Neural progenitor cell (in vitro differentiated cells): ENCODE results near the gene SP1. TPM values are rescaled to one million over a fixed set of nuclear protein-coding genes. Genes with fewer than 3 reads are reported as not detected.
A peak's percentile ranks its signal among the peaks of the same experiment; 100 is the strongest.

Experiments
- DNase-seq: peaks from one replicate; pipeline ENCODE4 v3.0.0-alpha.2; 2016; ENCODE audit warnings: low spot score
- H2AFZ ChIP-seq: fragments of 200-600 bp; sonication (generic); replicated peaks from 2 replicates; pipeline ENCODE4 v1.6.1; 2016; ENCODE audit warnings: antibody characterized with exemption
- H3F3A ChIP-seq: fragments of 200-600 bp; sonication (generic); 2 replicates; pipeline ENCODE4 v1.6.1; 2016; ENCODE audit warnings: antibody characterized with exemption, low read depth
- H3K27ac ChIP-seq: fragments of 200-600 bp; sonication (generic); 2 replicates; pipeline ENCODE4 v1.5.1; 2016; ENCODE audit warnings: mild to moderate bottlenecking
- H3K27me3 ChIP-seq: fragments of 200-600 bp; sonication (generic); 2 replicates; pipeline ENCODE4 v1.6.1; 2016; ENCODE audit warnings: mild to moderate bottlenecking, moderate library complexity
- H3K36me3 ChIP-seq: fragments of 200-600 bp; sonication (generic); 2 replicates; pipeline ENCODE4 v1.5.1; 2016
- H3K4me1 ChIP-seq: fragments of 200-600 bp; sonication (generic); 2 replicates; pipeline ENCODE4 v1.6.1; 2016; ENCODE audit warnings: mixed run types
- H3K4me2 ChIP-seq: fragments of 200-600 bp; sonication (generic); 2 replicates; pipeline ENCODE4 v1.6.1; 2016
- H3K4me3 ChIP-seq: fragments of 200-600 bp; sonication (generic); 2 replicates; pipeline ENCODE4 v1.5.1; 2016
- H3K79me2 ChIP-seq: fragments of 200-600 bp; sonication (generic); 2 replicates; pipeline ENCODE4 v1.6.1; 2016; ENCODE audit warnings: low read depth
- H3K9ac ChIP-seq: fragments of 200-600 bp; sonication (generic); 2 replicates; pipeline ENCODE4 v1.6.1; 2016
- H3K9me3 ChIP-seq: fragments of 200-600 bp; sonication (generic); 2 replicates; pipeline ENCODE4 v1.5.1; 2016; ENCODE audit warnings: low read depth
- H4K20me1 ChIP-seq: fragments of 200-600 bp; sonication (generic); 2 replicates; pipeline ENCODE4 v1.6.1; 2016; ENCODE audit warnings: low read depth
- H3K27ac Mint-ChIP-seq: 3 replicates; pipeline ENCODE4 v1.8.0; 2021; ENCODE audit warnings: mixed read lengths
- H3K27me3 Mint-ChIP-seq: 2 replicates; pipeline ENCODE4 v1.8.0; 2022; ENCODE audit warnings: low read depth, mild to moderate bottlenecking, inconsistent platforms, moderate library complexity, mixed read lengths; ENCODE audit not compliant: insufficient read depth
- H3K36me3 Mint-ChIP-seq: 3 replicates; pipeline ENCODE4 v1.8.0; 2021; ENCODE audit warnings: mixed read lengths
- H3K4me1 Mint-ChIP-seq: 3 replicates; pipeline ENCODE4 v1.8.0; 2021; ENCODE audit warnings: mixed read lengths
- H3K4me3 Mint-ChIP-seq: 3 replicates; pipeline ENCODE4 v1.8.0; 2021; ENCODE audit warnings: mild to moderate bottlenecking, moderate library complexity, mixed read lengths
- H3K9me3 Mint-ChIP-seq: 3 replicates; pipeline ENCODE4 v1.8.0; 2020; ENCODE audit warnings: mixed read lengths
- CTCF ChIP-seq: fragments of 200-600 bp; sonication (generic); IDR thresholded peaks from 2 replicates; pipeline ENCODE4 v1.5.1; 2017; ENCODE audit warnings: antibody characterized with exemption, mild to moderate bottlenecking
- EZH2 ChIP-seq: fragments of 200-600 bp; sonication (generic); IDR thresholded peaks from 2 replicates; pipeline ENCODE4 v1.6.1; 2017; ENCODE audit warnings: antibody characterized with exemption, mild to moderate bottlenecking, moderate library complexity
- EZH2phosphoT487 ChIP-seq: fragments of 200-600 bp; sonication (generic); IDR thresholded peaks from 2 replicates; pipeline ENCODE4 v1.6.1; 2017; ENCODE audit warnings: antibody characterized with exemption
- total RNA-seq: library from RNA; depleted of rRNA; stranded (reverse); fragments of >200 nt; gene quantifications from 2 replicates; pipeline ENCODE4 v1.2.3, GENCODE V29; 2015; ENCODE audit warnings: low replicate concordance

SP1 gene
- total RNA-seq, 1 donor from 2014 or later: 67.8 TPM

GRCh38 chr12:53333289-53333688 lies 46.7 kb upstream of the SP1 start:
- no peak overlapping the region for H3K4me3 ChIP-seq
- no peak overlapping the region for H3K4me2 ChIP-seq
- H4K20me1 ChIP-seq: no peaks in the 10 kb centered on the region
- peaks cover 32% of the 10 kb centered on the region for H3K4me1 ChIP-seq
- H3K36me3 ChIP-seq: no peaks in the 10 kb centered on the region
- no peak overlapping the region for H3K9ac ChIP-seq
- no peak for TF ChIP-seq EZH2phosphoT487
- no peak for TF ChIP-seq EZH2
- TF ChIP-seq CTCF: no peak
- no peaks in the 10 kb centered on the region for H3K79me2 ChIP-seq
- peaks cover 4% of the 10 kb centered on the region for H3K27me3 Mint-ChIP-seq
- no peak overlapping the region for H3K4me3 Mint-ChIP-seq
- no peak overlapping the region for H3K27ac ChIP-seq
- H3K9me3 ChIP-seq: no peaks in the 10 kb centered on the region
- no peaks in the 10 kb centered on the region for H3K36me3 Mint-ChIP-seq
- H2AFZ ChIP-seq: no peak overlapping the region
- H3K4me1 Mint-ChIP-seq: peaks cover 39% of the 10 kb centered on the region
- DNase-seq: no peak
- no peaks in the 10 kb centered on the region for H3K9me3 Mint-ChIP-seq
- no peak overlapping the region for H3K27ac Mint-ChIP-seq
- H3K27me3 ChIP-seq: peaks cover 4% of the 10 kb centered on the region
- peaks cover 2% of the 10 kb centered on the region for H3F3A ChIP-seq

- Histone ChIP-seq H3K9ac (no peak overlapping the region), H3K27ac (no peak overlapping the region), H3F3A (peaks cover 2% of the 10 kb centered on the region), H3K4me2 (no peak overlapping the region), H3K9me3 (no peaks in the 10 kb centered on the region), H2AFZ (no peak overlapping the region), H3K79me2 (no peaks in the 10 kb centered on the region), H4K20me1 (no peaks in the 10 kb centered on the region), H3K4me1 (peaks cover 36% of the 10 kb centered on the region), H3K36me3 (no peaks in the 10 kb centered on the region), H3K4me3 (no peak overlapping the region), H3K27me3 (no peaks in the 10 kb centered on the region)
- Mint-ChIP-seq H3K9me3 (no peaks in the 10 kb centered on the region), H3K36me3 (no peaks in the 10 kb centered on the region), H3K27me3 (peaks cover 4% of the 10 kb centered on the region), H3K27ac (peak overlapping the region; percentile 85), H3K4me1 (peaks cover 41% of the 10 kb centered on the region), H3K4me3 (peak overlapping the region; percentile 44)
- DNase-seq: no peak
- TF ChIP-seq CTCF (no peak), EZH2phosphoT487 (no peak), EZH2 (no peak)
Measured at GRCh38 chr12:53333845-53334244, 46.1 kb upstream of the SP1 start.

GRCh38 chr12:53334822-53335221 lies 45.2 kb upstream of the SP1 start:
- no peak for TF ChIP-seq CTCF
- no peak for TF ChIP-seq EZH2
- no peak for TF ChIP-seq EZH2phosphoT487
- H3K4me3 Mint-ChIP-seq: peak overlapping the region; percentile 41
- no peak for DNase-seq
- no peak overlapping the region for H3K9ac ChIP-seq
- H3K4me1 ChIP-seq: peaks cover 36% of the 10 kb centered on the region
- peak overlapping the region; percentile 74 for H3K27ac Mint-ChIP-seq
- no peak overlapping the region for H3K27ac ChIP-seq
- peaks cover 38% of the 10 kb centered on the region for H3K4me1 Mint-ChIP-seq
- H3K79me2 ChIP-seq: no peaks in the 10 kb centered on the region
- H2AFZ ChIP-seq: no peak overlapping the region
- peaks cover 2% of the 10 kb centered on the region for H3K27me3 Mint-ChIP-seq
- peak overlapping the region; percentile 61 for H3K4me2 ChIP-seq
- H3K36me3 Mint-ChIP-seq: no peaks in the 10 kb centered on the region
- no peak overlapping the region for H3K4me3 ChIP-seq
- H3K9me3 Mint-ChIP-seq: no peaks in the 10 kb centered on the region
- H3K36me3 ChIP-seq: no peaks in the 10 kb centered on the region
- no peaks in the 10 kb centered on the region for H3K27me3 ChIP-seq
- H3K9me3 ChIP-seq: no peaks in the 10 kb centered on the region
- no peaks in the 10 kb centered on the region for H4K20me1 ChIP-seq
- H3F3A ChIP-seq: peaks cover 2% of the 10 kb centered on the region
